ENCODE measurements around the gene FAM171A1. TPM values are rescaled to one million over a fixed set of nuclear protein-coding genes. Genes with fewer than 3 reads are reported as not detected.
A peak's percentile ranks its signal among the peaks of the same experiment; 100 is the strongest.

The FAM171A1 gene
- polyA plus RNA-seq, 1 donor (not counting 4 experiments of a cell fraction or from before 2014, with no cell fraction given) = 8.8 TPM

- Histone ChIP-seq H3K9me1 (ENCODE audit: control insufficient read depth, extremely low read depth, insufficient read depth, low read length) (no peaks in the 10 kb centered on the region), H4K20me1 (ENCODE audit: control insufficient read depth, extremely low read depth, insufficient read depth, low read length) (no peaks in the 10 kb centered on the region), H3K4me2 (ENCODE audit: control insufficient read depth, extremely low read depth, insufficient read depth, low read depth, low read length) (peak overlapping the region; percentile 88), H3K79me2 (ENCODE audit: control insufficient read depth, insufficient read depth, low read length) (peaks cover 16% of the 10 kb centered on the region), H3K9ac (ENCODE audit: control insufficient read depth, extremely low read depth, insufficient read depth, low read length) (peak overlapping the region; percentile 77), H3K4me3 (ENCODE audit: control insufficient read depth in 2 of 3, extremely low read depth in 1 of 3, insufficient read depth in 2 of 3, low read depth in 1 of 3, low read length in 3 of 3) (peak overlapping the region; percentile 61 to 74 (median 69)), H3K27me3 (ENCODE audit: control insufficient read depth, extremely low read depth, insufficient read depth, low read length) (peaks cover 4% of the 10 kb centered on the region), H3K36me3 (ENCODE audit: control insufficient read depth in 2 of 2, extremely low read depth in 1 of 2, insufficient read depth in 2 of 2, low read length in 2 of 2) (no peaks in the 10 kb centered on the region), H3K9me3 (ENCODE audit: control insufficient read depth, low read depth, low read length) (no peaks in the 10 kb centered on the region), H2AFZ (ENCODE audit: control insufficient read depth, low read length) (peak overlapping the region; percentile 56), H3K4me1 (ENCODE audit: control insufficient read depth, extremely low read depth, insufficient read depth, low read length) (peaks cover 9% of the 10 kb centered on the region), H3K27ac (ENCODE audit: control insufficient read depth, insufficient read depth, low read length) (no peak overlapping the region)
- dilution Hi-C loops (cut with MboI; ENCODE audit: extremely low pct_ligation_motif_present, low sequenced_read_pairs) = no loop called here
- no peak for DNase-seq (ENCODE audit: low read depth, low spot score)
- no peak for FAIRE-seq
- no peak for TF ChIP-seq EZH2 (IDR thresholded peaks at IDR 0.05; ENCODE audit: low read length)
- no peak for TF ChIP-seq CTCF (optimal IDR thresholded peaks at IDR 0.05 in 1 of 3, IDR thresholded peaks at IDR 0.05 in 1 of 3, conservative IDR thresholded peaks at IDR 0.05 in 1 of 3; ENCODE audit: extremely low read depth in 1 of 3, insufficient read depth in 2 of 3, low read length in 3 of 3)
Observed at GRCh38 chr10:15370212-15370855, 755 bp downstream of the FAM171A1 start.

GRCh38 chr10:15369256-15370211 is 1.6 kb downstream of the FAM171A1 start:
- no peak for TF ChIP-seq EZH2 (IDR thresholded peaks at IDR 0.05; ENCODE audit: low read length)
- TF ChIP-seq CTCF (optimal IDR thresholded peaks at IDR 0.05 in 1 of 3, IDR thresholded peaks at IDR 0.05 in 1 of 3, conservative IDR thresholded peaks at IDR 0.05 in 1 of 3; ENCODE audit: extremely low read depth in 1 of 3, insufficient read depth in 2 of 3, low read length in 3 of 3) = no peak
- H3K4me2 ChIP-seq (ENCODE audit: control insufficient read depth, extremely low read depth, insufficient read depth, low read depth, low read length) = peak overlapping the region; percentile 88
- dilution Hi-C loops (cut with MboI; ENCODE audit: extremely low pct_ligation_motif_present, low sequenced_read_pairs) = no loop called here
- H3K9ac ChIP-seq (ENCODE audit: control insufficient read depth, extremely low read depth, insufficient read depth, low read length) = peak overlapping the region; percentile 77
- no peaks in the 10 kb centered on the region for H4K20me1 ChIP-seq (ENCODE audit: control insufficient read depth, extremely low read depth, insufficient read depth, low read length)
- FAIRE-seq (peak; percentile 17), DNase-seq (ENCODE audit: low read depth, low spot score) (no peak)
- peaks cover 16% of the 10 kb centered on the region for H3K79me2 ChIP-seq (ENCODE audit: control insufficient read depth, insufficient read depth, low read length)
- H3K27ac ChIP-seq (ENCODE audit: control insufficient read depth, insufficient read depth, low read length) = no peak overlapping the region
- peak overlapping the region; percentile 61 to 74 (median 69) for H3K4me3 ChIP-seq (ENCODE audit: control insufficient read depth in 2 of 3, extremely low read depth in 1 of 3, insufficient read depth in 2 of 3, low read depth in 1 of 3, low read length in 3 of 3)
- no peaks in the 10 kb centered on the region for H3K9me1 ChIP-seq (ENCODE audit: control insufficient read depth, extremely low read depth, insufficient read depth, low read length)
- peaks cover 9% of the 10 kb centered on the region for H3K4me1 ChIP-seq (ENCODE audit: control insufficient read depth, extremely low read depth, insufficient read depth, low read length)
- H3K36me3 ChIP-seq (ENCODE audit: control insufficient read depth in 2 of 2, extremely low read depth in 1 of 2, insufficient read depth in 2 of 2, low read length in 2 of 2) = no peaks in the 10 kb centered on the region
- H2AFZ ChIP-seq (ENCODE audit: control insufficient read depth, low read length) = peak overlapping the region; percentile 56
- H3K27me3 ChIP-seq (ENCODE audit: control insufficient read depth, extremely low read depth, insufficient read depth, low read length) = peaks cover 4% of the 10 kb centered on the region
- no peaks in the 10 kb centered on the region for H3K9me3 ChIP-seq (ENCODE audit: control insufficient read depth, low read depth, low read length)
